OCI-LY1 (cell line): Measurements from ENCODE around the gene OPRD1.

ENCODE experiments used
- H2AFZ ChIP-seq: fragments of 200-600 bp; sonication (generic), shearing (Covaris generic); 2 replicates; pipeline ENCODE4 v1.6.0; 2014; ENCODE audit warnings: antibody characterized with exemption, mild to moderate bottlenecking, low read length
- H3F3A ChIP-seq: fragments of 200-600 bp; sonication (generic), shearing (Covaris generic); 2 replicates; pipeline ENCODE4 v1.6.0; 2014; ENCODE audit warnings: mild to moderate bottlenecking, antibody characterized with exemption, low read length, moderate library complexity; ENCODE audit not compliant: insufficient read depth
- H3K27ac ChIP-seq: fragments of 200-600 bp; sonication (generic); 2 replicates; pipeline ENCODE4 v1.5.1; 2014; ENCODE audit warnings: low read length, mixed run types, mild to moderate bottlenecking, low read depth; ENCODE audit not compliant: poor library complexity, severe bottlenecking
- H3K27me3 ChIP-seq: fragments of 200-600 bp; sonication (generic); 2 replicates; pipeline ENCODE4 v1.6.0; 2014; ENCODE audit warnings: antibody characterized with exemption, mild to moderate bottlenecking, low read length, moderate library complexity; ENCODE audit not compliant: insufficient read depth
- H3K36me3 ChIP-seq: fragments of 200-600 bp; sonication (generic); 2 replicates; pipeline ENCODE4 v1.6.1; 2014; ENCODE audit warnings: mild to moderate bottlenecking, antibody characterized with exemption, low read length, moderate library complexity, mixed read lengths; ENCODE audit not compliant: insufficient read depth
- H3K4me1 ChIP-seq: fragments of 200-600 bp; sonication (generic); 2 replicates; pipeline ENCODE4 v1.5.1; 2014; ENCODE audit warnings: mild to moderate bottlenecking, low read length, moderate library complexity; ENCODE audit not compliant: insufficient read depth, severe bottlenecking
- H3K4me2 ChIP-seq: fragments of 200-600 bp; sonication (generic), shearing (Covaris generic); 2 replicates; pipeline ENCODE4 v1.6.1; 2014; ENCODE audit warnings: low read length
- H3K4me3 ChIP-seq: fragments of 200-600 bp; sonication (generic); 2 replicates; pipeline ENCODE4 v1.5.1; 2014; ENCODE audit warnings: low read length, low read depth, mild to moderate bottlenecking, mixed read lengths; ENCODE audit not compliant: poor library complexity, severe bottlenecking
- H3K79me2 ChIP-seq: fragments of 200-600 bp; shearing (Covaris generic); 2 replicates; pipeline ENCODE4 v1.6.1; 2016; ENCODE audit warnings: mixed run types, low read length, mixed read lengths; ENCODE audit not compliant: insufficient read depth
- H3K9ac ChIP-seq: fragments of 200-600 bp; sonication (generic), shearing (Covaris generic); 2 replicates; pipeline ENCODE4 v1.6.1; 2014; ENCODE audit warnings: mild to moderate bottlenecking, low read length, mixed read lengths
- H3K9me2 ChIP-seq: fragments of 200-600 bp; sonication (generic), shearing (Covaris generic); 2 replicates; pipeline ENCODE4 v1.6.1; 2014; ENCODE audit warnings: low read depth, mild to moderate bottlenecking, low read length, mixed read lengths
- H3K9me3 ChIP-seq: fragments of 200-600 bp; shearing (Covaris generic); 2 replicates; pipeline ENCODE4 v1.6.1; 2014; ENCODE audit warnings: low read length, mixed read lengths
- H4K20me1 ChIP-seq: fragments of 200-600 bp; sonication (generic), shearing (Covaris generic); 2 replicates; pipeline ENCODE4 v1.6.0; 2016; ENCODE audit warnings: mild to moderate bottlenecking, low read length; ENCODE audit not compliant: insufficient read depth
- CTCF ChIP-seq: fragments of 200-600 bp; sonication (generic), shearing (Covaris generic); IDR thresholded peaks from 2 replicates; pipeline ENCODE4 v1.5.1; 2017; ENCODE audit warnings: mild to moderate bottlenecking, antibody characterized with exemption, low read length, moderate library complexity, mixed read lengths
- EZH2 ChIP-seq: fragments of 200-600 bp; sonication (generic), shearing (Covaris generic); IDR thresholded peaks from 2 replicates; pipeline ENCODE4 v1.8.0; 2017; ENCODE audit warnings: borderline replicate concordance, mixed run types, mild to moderate bottlenecking, antibody characterized with exemption, low read length, moderate library complexity, mixed read lengths

OPRD1 gene

GRCh38 chr1:28782011-28782410, 30.0 kb upstream of the OPRD1 start:
- TF ChIP-seq EZH2 (no peak), CTCF (no peak)
- Histone ChIP-seq H3K9me2 (no peaks in the 10 kb centered on the region), H3K4me1 (peaks cover 5% of the 10 kb centered on the region), H3K27ac (no peak overlapping the region), H3K36me3 (no peaks in the 10 kb centered on the region), H3K9me3 (no peaks in the 10 kb centered on the region), H3F3A (no peaks in the 10 kb centered on the region), H4K20me1 (no peaks in the 10 kb centered on the region), H3K4me2 (no peak overlapping the region), H3K9ac (no peak overlapping the region), H3K4me3 (no peak overlapping the region), H2AFZ (no peak overlapping the region), H3K79me2 (no peaks in the 10 kb centered on the region), H3K27me3 (no peaks in the 10 kb centered on the region)

- Histone ChIP-seq H3K9ac (no peak overlapping the region), H2AFZ (no peak overlapping the region), H3K9me2 (no peaks in the 10 kb centered on the region), H3K4me3 (no peak overlapping the region), H3K4me1 (peaks cover 5% of the 10 kb centered on the region), H3K36me3 (no peaks in the 10 kb centered on the region), H3F3A (no peaks in the 10 kb centered on the region), H3K9me3 (no peaks in the 10 kb centered on the region), H3K4me2 (no peak overlapping the region), H3K27me3 (no peaks in the 10 kb centered on the region), H3K27ac (no peak overlapping the region), H4K20me1 (no peaks in the 10 kb centered on the region), H3K79me2 (no peaks in the 10 kb centered on the region)
- TF ChIP-seq CTCF (peak; percentile 54), EZH2 (no peak)
Measured at GRCh38 chr1:28783363-28783762, 28.6 kb upstream of the OPRD1 start.

- no peaks in the 10 kb centered on the region for H3K9me3 ChIP-seq
- no peaks in the 10 kb centered on the region for H3K36me3 ChIP-seq
- no peaks in the 10 kb centered on the region for H4K20me1 ChIP-seq
- H3K27ac ChIP-seq = no peak overlapping the region
- no peak overlapping the region for H2AFZ ChIP-seq
- H3K9me2 ChIP-seq = no peaks in the 10 kb centered on the region
- no peaks in the 10 kb centered on the region for H3F3A ChIP-seq
- no peak for TF ChIP-seq EZH2
- H3K9ac ChIP-seq = no peak overlapping the region
- H3K79me2 ChIP-seq = no peaks in the 10 kb centered on the region
- no peak overlapping the region for H3K4me3 ChIP-seq
- H3K4me2 ChIP-seq = no peak overlapping the region
- peaks cover 8% of the 10 kb centered on the region for H3K4me1 ChIP-seq
- H3K27me3 ChIP-seq = no peaks in the 10 kb centered on the region
Measured at GRCh38 chr1:28789412-28789811, 22.6 kb upstream of the OPRD1 start.

- Histone ChIP-seq H3F3A (no peaks in the 10 kb centered on the region), H3K4me2 (no peak overlapping the region), H3K9me2 (no peaks in the 10 kb centered on the region), H3K27ac (no peak overlapping the region), H3K27me3 (no peaks in the 10 kb centered on the region), H3K36me3 (no peaks in the 10 kb centered on the region), H2AFZ (no peak overlapping the region), H3K4me1 (peaks cover 8% of the 10 kb centered on the region), H4K20me1 (no peaks in the 10 kb centered on the region), H3K4me3 (no peak overlapping the region), H3K9ac (no peak overlapping the region), H3K79me2 (no peaks in the 10 kb centered on the region), H3K9me3 (no peaks in the 10 kb centered on the region)
- TF ChIP-seq CTCF = no peak
- no peak for TF ChIP-seq EZH2
Measured at GRCh38 chr1:28789816-28790215, 22.2 kb upstream of the OPRD1 start.
